H9 (cell line): Measurements from ENCODE around the gene ELOVL6. TPM values are rescaled to one million over a fixed set of nuclear protein-coding genes. Genes with fewer than 3 reads are reported as not detected.

Experiments used
- DNase-seq: peaks from one replicate; pipeline ENCODE4 v3.0.0-alpha.2; 2017
- H2AFZ ChIP-seq: one replicate; pipeline ENCODE4 v1.6.1; 2013; ENCODE audit warnings: mild to moderate bottlenecking, low read length, control low read depth, moderate library complexity
- H2AK5ac ChIP-seq: 2 replicates; pipeline ENCODE4 v1.6.1; 2013; ENCODE audit warnings: low read length, control low read depth, mixed read lengths; ENCODE audit not compliant: insufficient read length
- H2BK120ac ChIP-seq: one replicate; pipeline ENCODE4 v1.6.1; 2013; ENCODE audit warnings: low read depth, mild to moderate bottlenecking, low read length, control low read depth, inconsistent platforms; ENCODE audit not compliant: poor library complexity, severe bottlenecking
- H2BK12ac ChIP-seq: 2 replicates; pipeline ENCODE4 v1.6.1; 2013; ENCODE audit warnings: low read length, control low read depth, mixed read lengths, low read depth; ENCODE audit not compliant: insufficient read length
- H2BK15ac ChIP-seq: 2 replicates; pipeline ENCODE4 v1.6.1; 2013; ENCODE audit warnings: low read depth, low read length, control low read depth
- H2BK20ac ChIP-seq: one replicate; pipeline ENCODE4 v1.6.1; 2013; ENCODE audit warnings: low read depth, mild to moderate bottlenecking, low read length, control low read depth, inconsistent platforms; ENCODE audit not compliant: poor library complexity, severe bottlenecking
- H2BK5ac ChIP-seq: 2 replicates; pipeline ENCODE4 v1.6.1; 2013; ENCODE audit warnings: low read length, control low read depth, mixed read lengths; ENCODE audit not compliant: insufficient read length
- H3K14ac ChIP-seq: 2 replicates; pipeline ENCODE4 v1.6.1; 2013; ENCODE audit warnings: low read length, control low read depth; ENCODE audit not compliant: insufficient read depth
- H3K18ac ChIP-seq: 2 replicates; pipeline ENCODE4 v1.6.1; 2013; ENCODE audit warnings: low read depth, mild to moderate bottlenecking, mixed read lengths, low read length, control low read depth; ENCODE audit not compliant: insufficient read length
- H3K23ac ChIP-seq: 2 replicates; pipeline ENCODE4 v1.6.1; 2013; ENCODE audit warnings: low read length, control low read depth, mixed read lengths, low read depth; ENCODE audit not compliant: insufficient read length
- H3K23me2 ChIP-seq: 2 replicates; pipeline ENCODE4 v1.6.1; 2013; ENCODE audit warnings: low read depth, mild to moderate bottlenecking, mixed read lengths, low read length, control low read depth; ENCODE audit not compliant: insufficient read length, poor library complexity, severe bottlenecking
- H3K27ac ChIP-seq: 2 replicates; pipeline ENCODE4 v1.5.1; 2013; ENCODE audit warnings: low read length, control low read depth, mixed read lengths, low read depth; ENCODE audit not compliant: insufficient read length
- H3K27me3 ChIP-seq: 2 replicates; pipeline ENCODE4 v1.6.1; 2013; ENCODE audit warnings: low read length, control low read depth, inconsistent platforms; ENCODE audit not compliant: insufficient read depth
- H3K4ac ChIP-seq: 2 replicates; pipeline ENCODE4 v1.6.1; 2013; ENCODE audit warnings: low read depth, mild to moderate bottlenecking, control low read depth, inconsistent platforms, low read length, moderate library complexity
- H3K4me1 ChIP-seq: 2 replicates; pipeline ENCODE4 v1.6.1; 2013; ENCODE audit warnings: low read length, control low read depth, inconsistent platforms; ENCODE audit not compliant: insufficient read depth
- H3K4me2 ChIP-seq: 2 replicates; pipeline ENCODE4 v1.6.1; 2013; ENCODE audit warnings: low read length, control low read depth, mixed read lengths; ENCODE audit not compliant: insufficient read length, insufficient read depth
- H3K56ac ChIP-seq: 2 replicates; pipeline ENCODE4 v1.6.1; 2013; ENCODE audit warnings: low read depth, mild to moderate bottlenecking, mixed read lengths, low read length, control low read depth; ENCODE audit not compliant: insufficient read length
- H3K79me1 ChIP-seq: 2 replicates; pipeline ENCODE4 v1.6.1; 2013; ENCODE audit warnings: low read depth, mild to moderate bottlenecking, moderate library complexity, low read length, control low read depth, inconsistent platforms; ENCODE audit not compliant: insufficient read depth, poor library complexity, severe bottlenecking
- H3K79me2 ChIP-seq: 2 replicates; pipeline ENCODE4 v1.6.1; 2013; ENCODE audit warnings: low read length, control low read depth, inconsistent platforms; ENCODE audit not compliant: insufficient read depth
- H3K9ac ChIP-seq: 2 replicates; pipeline ENCODE4 v1.6.1; 2013; ENCODE audit warnings: low read length, control low read depth, mixed read lengths; ENCODE audit not compliant: insufficient read length; ENCODE audit errors: extremely low read depth
- H3K9me3 ChIP-seq: one replicate; pipeline ENCODE4 v1.6.1; 2013; ENCODE audit warnings: low read depth, low read length, inconsistent platforms; ENCODE audit not compliant: control insufficient read depth
- H3T11ph ChIP-seq: one replicate; pipeline ENCODE4 v1.6.1; 2013; ENCODE audit warnings: mild to moderate bottlenecking, low read length, control low read depth, inconsistent platforms
- H4K20me1 ChIP-seq: one replicate; pipeline ENCODE4 v1.6.1; 2013; ENCODE audit not compliant: control insufficient read depth, insufficient read length, insufficient read depth
- H4K5ac ChIP-seq: 2 replicates; pipeline ENCODE4 v1.6.1; 2013; ENCODE audit warnings: low read depth, mild to moderate bottlenecking, mixed read lengths, low read length, control low read depth; ENCODE audit not compliant: insufficient read length
- H4K8ac ChIP-seq: replicated peaks from 2 replicates; pipeline ENCODE4 v1.6.1; 2013; ENCODE audit warnings: low read length, control low read depth, mixed read lengths, low read depth; ENCODE audit not compliant: insufficient read length
- H4K91ac ChIP-seq: 2 replicates; pipeline ENCODE4 v1.6.1; 2013; ENCODE audit warnings: low read depth, mild to moderate bottlenecking, moderate library complexity, mixed read lengths, low read length, control low read depth; ENCODE audit not compliant: insufficient read length
- H3K27ac Mint-ChIP-seq, 3 experiments: 2 replicates in 2 of 3; 3 replicates in 1 of 3; pipeline ENCODE4 v1.8.0; 2020 to 2021; ENCODE audit warnings: mixed read lengths in 3 of 3, mild to moderate bottlenecking in 1 of 3, moderate library complexity in 1 of 3
- H3K27me3 Mint-ChIP-seq: 2 replicates; pipeline ENCODE4 v1.8.0; 2021; ENCODE audit warnings: low read depth, mild to moderate bottlenecking, moderate library complexity, mixed read lengths
- H3K36me3 Mint-ChIP-seq, 3 experiments: 2 replicates in 2 of 3; 3 replicates in 1 of 3; pipeline ENCODE4 v1.8.0; 2020 to 2021; ENCODE audit warnings: low read depth in 3 of 3, mixed read lengths in 3 of 3; ENCODE audit not compliant: insufficient read depth in 1 of 3
- H3K4me1 Mint-ChIP-seq, 2 experiments: 2 replicates each; pipeline ENCODE4 v1.8.0; 2020; ENCODE audit warnings: mixed read lengths in 2 of 2
- H3K4me3 Mint-ChIP-seq, 2 experiments: 2 replicates in 1 of 2; 3 replicates in 1 of 2; pipeline ENCODE4 v1.8.0; 2020 to 2021; ENCODE audit warnings: mild to moderate bottlenecking in 2 of 2, mixed read lengths in 2 of 2, moderate library complexity in 1 of 2
- H3K9me3 Mint-ChIP-seq, 2 experiments: 2 replicates in 1 of 2; 3 replicates in 1 of 2; pipeline ENCODE4 v1.8.0; 2020; ENCODE audit warnings: mild to moderate bottlenecking in 2 of 2, mixed read lengths in 2 of 2, moderate library complexity in 1 of 2
- WGBS: extraction: QIAGEN DNeasy Blood & Tissue Kit; methylation state at CpG from one replicate; pipeline ENCODE4 v1.1.7; 2013; ENCODE audit warnings: missing lambda C conversion rate, low lambda C conversion rate, mixed read lengths; ENCODE audit not compliant: insufficient read length; ENCODE audit errors: extremely low coverage; 5-methylcytosine and 5-hydroxymethylcytosine counted together
- total RNA-seq: library from RNA; stranded (reverse); gene quantifications from 2 replicates; pipeline ENCODE4 v1.2.1, GENCODE V29; 2021
- TF ChIP-seq, protein P1 (sequence below): fragments of 200-600 bp; sonication (generic); conservative IDR thresholded peaks from 3 replicates; pipeline ENCODE4 v1.8.0; 2021; ENCODE audit warnings: antibody characterized with exemption, mild to moderate bottlenecking

The ELOVL6 gene
- total RNA-seq, 1 experiment from 2014 or later, result 64.6 TPM

DNA sequence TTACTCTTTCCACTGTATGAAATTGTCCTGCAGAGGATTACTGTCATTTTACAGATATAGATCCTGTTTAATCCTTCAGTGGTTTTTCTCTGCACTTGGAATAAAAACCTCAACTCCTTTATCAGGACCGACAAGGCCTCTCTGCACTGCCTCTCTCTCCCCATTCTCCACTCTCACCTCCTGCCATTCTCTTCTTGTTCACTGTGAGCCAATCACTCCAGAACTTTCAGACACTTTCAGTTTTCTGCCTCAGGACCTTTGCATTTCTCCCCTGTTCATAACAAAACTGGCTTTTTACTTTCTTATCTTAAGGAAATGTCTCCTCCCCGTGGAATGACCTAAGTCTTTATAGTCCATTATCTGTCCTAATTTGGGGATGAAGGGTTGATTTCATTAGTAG lies 137.3 kb downstream of the ELOVL6 start:
- TF ChIP-seq, protein P1, sequence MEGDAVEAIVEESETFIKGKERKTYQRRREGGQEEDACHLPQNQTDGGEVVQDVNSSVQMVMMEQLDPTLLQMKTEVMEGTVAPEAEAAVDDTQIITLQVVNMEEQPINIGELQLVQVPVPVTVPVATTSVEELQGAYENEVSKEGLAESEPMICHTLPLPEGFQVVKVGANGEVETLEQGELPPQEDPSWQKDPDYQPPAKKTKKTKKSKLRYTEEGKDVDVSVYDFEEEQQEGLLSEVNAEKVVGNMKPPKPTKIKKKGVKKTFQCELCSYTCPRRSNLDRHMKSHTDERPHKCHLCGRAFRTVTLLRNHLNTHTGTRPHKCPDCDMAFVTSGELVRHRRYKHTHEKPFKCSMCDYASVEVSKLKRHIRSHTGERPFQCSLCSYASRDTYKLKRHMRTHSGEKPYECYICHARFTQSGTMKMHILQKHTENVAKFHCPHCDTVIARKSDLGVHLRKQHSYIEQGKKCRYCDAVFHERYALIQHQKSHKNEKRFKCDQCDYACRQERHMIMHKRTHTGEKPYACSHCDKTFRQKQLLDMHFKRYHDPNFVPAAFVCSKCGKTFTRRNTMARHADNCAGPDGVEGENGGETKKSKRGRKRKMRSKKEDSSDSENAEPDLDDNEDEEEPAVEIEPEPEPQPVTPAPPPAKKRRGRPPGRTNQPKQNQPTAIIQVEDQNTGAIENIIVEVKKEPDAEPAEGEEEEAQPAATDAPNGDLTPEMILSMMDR, result no peak
- Histone ChIP-seq H2BK12ac (no peak overlapping the region), H3K27ac (no peak overlapping the region), H3K79me2 (no peaks in the 10 kb centered on the region), H2BK15ac (no peak overlapping the region), H3K4ac (no peak overlapping the region), H4K20me1 (no peaks in the 10 kb centered on the region), H3K27me3 (no peaks in the 10 kb centered on the region; the same call in 1 of the 2 replicates), H3T11ph (no peak overlapping the region), H3K4me2 (no peak overlapping the region), H2AFZ (no peak overlapping the region), H2BK5ac (no peak overlapping the region), H3K18ac (no peak overlapping the region), H3K4me1 (no peaks in the 10 kb centered on the region), H2AK5ac (no peak overlapping the region), H2BK20ac (no peak overlapping the region), H3K56ac (no peak overlapping the region), H3K9me3 (no peaks in the 10 kb centered on the region), H4K91ac (no peak overlapping the region), H2BK120ac (no peak overlapping the region), H3K14ac (no peak overlapping the region), H3K9ac (no peak overlapping the region), H4K8ac (no peak overlapping the region), H3K23ac (no peak overlapping the region), H3K79me1 (no peaks in the 10 kb centered on the region), H3K23me2 (no peaks in the 10 kb centered on the region), H4K5ac (no peak overlapping the region)
- Mint-ChIP-seq H3K27me3 (no peaks in the 10 kb centered on the region), H3K4me3 (no peak overlapping the region), H3K27ac (peak overlapping the region in 2 of 3 experiments; percentile 33 to 69; a peak in 3 of 7 replicates), H3K9me3 (no peaks in the 10 kb centered on the region), H3K36me3 (peaks cover 3 to 10% (median 4%) of the 10 kb centered on the region in 3 experiments; a peak in 5 of 7 replicates), H3K4me1 (peaks cover 4% of the 10 kb centered on the region in 2 experiments; a peak in 2 of 4 replicates)
- no peak for DNase-seq
- no CpG with 5 or more reads among the region's 2 CpGs for WGBS
